Skeletal muscle satellite cell (primary cell): ENCODE measurements around the gene IFIT3. TPM values are rescaled to one million over a fixed set of nuclear protein-coding genes. Genes with fewer than 3 reads are reported as not detected.
"Not testable (repeated sequence)": the region's sequence is repeated elsewhere in the genome, so short reads cannot be mapped to it uniquely, and the experiment has no call there.

Source experiments
- H3K27me3 ChIP-seq: 2 replicates; pipeline ENCODE4 v1.7.0; 2013; ENCODE audit warnings: low read length; ENCODE audit not compliant: control insufficient read depth, insufficient read depth
- H3K36me3 ChIP-seq: 2 replicates; pipeline ENCODE4 v1.7.0; 2013; ENCODE audit warnings: mild to moderate bottlenecking, control low read depth, low read length; ENCODE audit not compliant: insufficient read depth
- H3K4me1 ChIP-seq: 2 replicates; pipeline ENCODE4 v1.7.0; 2013; ENCODE audit warnings: low read length; ENCODE audit not compliant: control insufficient read depth, insufficient read depth
- H3K4me2 ChIP-seq: 2 replicates; pipeline ENCODE4 v1.7.0; 2013; ENCODE audit warnings: mild to moderate bottlenecking, low read length
- H3K4me3 ChIP-seq: 2 replicates; pipeline ENCODE4 v1.7.0; 2013; ENCODE audit warnings: low read length
- H3K9ac ChIP-seq: 2 replicates; pipeline ENCODE4 v1.7.0; 2013; ENCODE audit warnings: mild to moderate bottlenecking, low read depth, low read length, moderate library complexity
- H3K9me3 ChIP-seq: replicated peaks from 2 replicates; pipeline ENCODE4 v1.7.0; 2013; ENCODE audit warnings: mild to moderate bottlenecking, control low read depth, low read length
- total RNA-seq: library from RNA; depleted of rRNA; stranded (reverse); fragments of >200 nt; gene quantifications from 2 replicates; pipeline ENCODE4 v1.2.3, GENCODE V29; 2012; rRNA removed

Gene IFIT3
- total RNA-seq, result 8.7 and 13.7 TPM in 2 replicates

DNA sequence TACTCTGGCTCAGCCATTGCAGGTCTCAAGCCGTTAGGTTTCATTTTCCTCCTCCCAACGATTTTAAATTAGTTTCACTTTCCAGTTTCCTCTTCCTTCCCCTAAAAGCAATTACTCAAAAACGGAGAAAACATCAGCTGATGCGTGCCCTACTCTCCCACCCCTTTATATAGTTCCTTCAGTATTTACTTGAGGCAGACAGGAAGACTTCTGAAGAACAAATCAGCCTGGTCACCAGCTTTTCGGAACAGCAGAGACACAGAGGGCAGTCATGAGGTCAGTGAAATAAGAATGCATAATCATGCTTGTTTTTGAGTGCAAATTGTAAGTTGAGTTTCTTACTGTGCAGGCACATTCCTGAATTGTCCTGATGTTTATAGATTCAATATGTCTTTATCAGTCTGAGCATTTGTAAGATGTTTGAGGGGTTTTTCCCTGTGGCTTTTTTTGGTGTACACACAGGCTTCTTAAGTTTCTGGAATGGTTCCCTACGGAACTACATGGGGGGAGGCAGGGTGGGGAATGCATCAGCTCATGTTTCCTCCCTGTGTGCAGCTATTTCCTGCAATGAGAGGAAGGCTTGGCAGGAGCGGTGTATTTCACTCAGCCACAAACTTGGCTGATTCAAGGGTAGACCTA lies at the start of gene IFIT3:
Gene IFIT3, plus strand, starts transcription at position 195 of the 639 bp plus-strand sequence. Its CDS starts 77 bp downstream, at position 272.
- no peaks in the 10 kb centered on the region for H3K9me3 ChIP-seq
- peak within 1 kb of the TSS; percentile 81 for H3K9ac ChIP-seq
- H3K4me3 ChIP-seq, result peak within 1 kb of the TSS; percentile 66
- no peaks in the 10 kb centered on the region for H3K27me3 ChIP-seq
- H3K4me1 ChIP-seq, result peaks cover 39% of the 10 kb centered on the region
- H3K36me3 ChIP-seq, result no peaks in the 10 kb centered on the region
- peak within 1 kb of the TSS; percentile 76 for H3K4me2 ChIP-seq

DNA sequence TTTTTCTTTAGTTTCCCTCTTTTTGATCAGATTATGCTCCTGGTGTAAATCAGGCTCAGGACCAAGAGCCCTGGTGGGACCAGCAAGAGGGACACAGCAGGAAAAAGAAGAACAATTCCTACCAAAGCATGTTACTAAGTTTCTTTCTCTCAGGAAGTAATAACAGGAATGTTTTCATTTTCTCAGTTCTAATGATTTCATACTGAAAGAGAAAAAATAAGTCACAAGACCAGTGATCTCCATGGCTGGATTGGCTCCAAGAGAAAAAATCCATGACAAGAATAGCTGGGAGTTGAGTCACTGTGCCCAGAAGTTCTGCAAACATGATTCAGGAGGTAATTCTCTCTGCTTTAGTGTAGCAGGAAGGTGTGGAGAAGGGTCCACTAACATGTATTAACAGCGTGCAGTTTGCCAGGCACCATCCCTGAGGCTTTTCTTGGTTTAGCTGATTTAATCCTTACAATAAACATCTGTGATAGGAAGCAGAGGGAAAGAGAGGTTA lies 49.7 kb upstream of the IFIT3 start:
- Histone ChIP-seq H3K4me1 (peaks cover 62% of the 10 kb centered on the region), H3K4me2 (peak overlapping the region; percentile 70), H3K27me3 (no peaks in the 10 kb centered on the region), H3K9me3 (no peaks in the 10 kb centered on the region), H3K36me3 (no peaks in the 10 kb centered on the region), H3K9ac (peak overlapping the region; percentile 80), H3K4me3 (peak overlapping the region; percentile 37)

- no peaks in the 10 kb centered on the region for H3K36me3 ChIP-seq
- no peak overlapping the region for H3K4me2 ChIP-seq
- H3K4me3 ChIP-seq, result no peak overlapping the region
- H3K27me3 ChIP-seq, result no peaks in the 10 kb centered on the region
- no peaks in the 10 kb centered on the region for H3K9me3 ChIP-seq
- H3K4me1 ChIP-seq, result peaks cover 71% of the 10 kb centered on the region
- peak overlapping the region; percentile 31 for H3K9ac ChIP-seq
Measured at GRCh38 chr10:89278900-89279392, 48.9 kb upstream of the IFIT3 start.

DNA sequence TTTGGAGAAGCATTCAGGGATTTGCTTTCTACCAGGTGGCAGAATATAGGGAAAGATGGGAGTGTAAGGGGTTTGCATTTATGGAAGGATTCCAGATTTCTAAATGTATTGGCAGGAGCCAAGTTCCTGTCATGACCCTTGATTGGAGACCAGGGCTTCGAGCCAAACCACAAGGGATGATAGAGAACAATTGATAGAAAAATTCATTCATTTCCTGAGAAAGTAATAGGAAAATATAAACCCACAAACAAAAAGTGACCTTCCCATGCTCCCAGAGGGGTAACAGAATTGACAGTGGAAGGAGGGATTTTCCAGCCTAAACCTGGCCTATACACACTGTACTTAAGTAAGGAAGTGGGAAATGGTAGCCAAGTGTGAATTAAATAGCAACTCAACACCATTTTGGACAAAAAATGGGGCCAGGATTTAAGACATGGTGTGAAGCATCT lies 48.4 kb upstream of the IFIT3 start:
- H3K9me3 ChIP-seq, result no peaks in the 10 kb centered on the region
- H3K36me3 ChIP-seq, result no peaks in the 10 kb centered on the region
- H3K4me3 ChIP-seq, result no peak overlapping the region
- H3K4me1 ChIP-seq, result peaks cover 75% of the 10 kb centered on the region
- H3K9ac ChIP-seq, result peak overlapping the region; percentile 31
- H3K4me2 ChIP-seq, result no peak overlapping the region
- no peaks in the 10 kb centered on the region for H3K27me3 ChIP-seq

GRCh38 chr10:89280508-89280907 lies 47.3 kb upstream of the IFIT3 start:
- H3K36me3 ChIP-seq, result no peaks in the 10 kb centered on the region
- H3K4me3 ChIP-seq, result no peak overlapping the region
- no peaks in the 10 kb centered on the region for H3K9me3 ChIP-seq
- no peak overlapping the region for H3K4me2 ChIP-seq
- no peak overlapping the region for H3K9ac ChIP-seq
- no peaks in the 10 kb centered on the region for H3K27me3 ChIP-seq
- peaks cover 75% of the 10 kb centered on the region for H3K4me1 ChIP-seq

- no peaks in the 10 kb centered on the region for H3K9me3 ChIP-seq
- no peak overlapping the region for H3K9ac ChIP-seq
- H3K4me3 ChIP-seq, result no peak overlapping the region
- H3K27me3 ChIP-seq, result no peaks in the 10 kb centered on the region
- peaks cover 70% of the 10 kb centered on the region for H3K4me1 ChIP-seq
- H3K36me3 ChIP-seq, result no peaks in the 10 kb centered on the region
- no peak overlapping the region for H3K4me2 ChIP-seq
Measured at GRCh38 chr10:89281606-89282395, 46.0 kb upstream of the IFIT3 start.

- peak overlapping the region; percentile 47 for H3K4me3 ChIP-seq
- peaks cover 58% of the 10 kb centered on the region for H3K4me1 ChIP-seq
- peak overlapping the region; percentile 77 for H3K9ac ChIP-seq
- no peaks in the 10 kb centered on the region for H3K36me3 ChIP-seq
- no peaks in the 10 kb centered on the region for H3K27me3 ChIP-seq
- no peaks in the 10 kb centered on the region for H3K9me3 ChIP-seq
- H3K4me2 ChIP-seq, result peak overlapping the region; percentile 71
Measured at GRCh38 chr10:89283025-89283935, 44.5 kb upstream of the IFIT3 start.

DNA sequence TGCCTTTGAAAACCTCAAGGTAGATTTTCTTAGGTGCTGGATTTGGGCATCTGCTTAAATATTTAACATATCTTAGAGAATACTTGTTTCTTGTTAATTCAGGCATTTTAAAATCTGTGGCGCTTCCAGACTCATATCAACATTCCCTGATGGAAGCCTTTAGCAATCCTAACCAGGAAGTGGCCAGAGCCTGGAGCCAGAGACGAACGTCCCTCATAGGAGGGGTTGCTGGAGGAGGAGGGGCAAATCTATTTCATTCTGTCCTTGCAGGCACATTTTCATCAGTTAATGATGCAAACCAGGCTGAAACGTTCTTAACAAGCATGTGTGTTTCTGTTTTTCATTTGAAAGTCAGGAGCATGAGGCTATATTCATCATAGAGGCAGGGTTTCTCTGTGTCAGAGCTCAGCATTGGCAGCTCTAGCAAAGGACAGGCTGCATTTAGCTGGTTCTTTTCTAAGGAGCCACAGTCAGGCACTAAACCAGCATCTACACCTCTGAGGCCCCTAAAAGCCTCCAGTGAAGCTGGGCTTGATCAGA lies 43.8 kb upstream of the IFIT3 start:
- Histone ChIP-seq H3K27me3 (no peaks in the 10 kb centered on the region), H3K4me1 (peaks cover 52% of the 10 kb centered on the region)

DNA sequence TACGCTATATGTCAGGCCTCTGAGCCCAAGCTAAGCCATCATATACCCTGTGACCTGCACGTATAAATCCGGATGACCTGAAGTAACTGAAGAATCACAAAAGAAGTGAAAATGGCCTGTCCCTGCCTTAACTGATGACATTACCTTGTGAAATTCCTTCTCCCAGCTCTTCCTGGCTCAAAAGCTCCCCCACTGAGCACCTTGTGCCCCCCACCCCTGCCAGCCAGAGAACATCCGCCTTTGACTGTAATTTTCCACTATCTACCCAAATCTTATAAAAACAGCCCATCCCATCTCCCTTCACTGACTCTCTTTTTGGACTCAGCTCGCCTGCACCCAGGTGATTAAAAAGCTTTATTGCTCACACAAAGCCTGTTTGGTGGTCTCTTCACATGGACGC lies 43.1 kb upstream of the IFIT3 start:
- not testable (repeated sequence) for H3K36me3 ChIP-seq, H3K9me3 ChIP-seq, H3K4me3 ChIP-seq, H3K4me2 ChIP-seq, H3K27me3 ChIP-seq
- H3K4me1 ChIP-seq, result peaks cover 45% of the 10 kb centered on the region
- peak overlapping the region; percentile 77 for H3K9ac ChIP-seq

More for the DNA sequence above, 43.8 kb upstream of the IFIT3 start:
- Histone ChIP-seq H3K4me2 (peak overlapping the region; percentile 71), H3K9me3 (no peaks in the 10 kb centered on the region), H3K36me3 (no peaks in the 10 kb centered on the region), H3K9ac (peak overlapping the region; percentile 77), H3K4me3 (peak overlapping the region; percentile 47)

DNA sequence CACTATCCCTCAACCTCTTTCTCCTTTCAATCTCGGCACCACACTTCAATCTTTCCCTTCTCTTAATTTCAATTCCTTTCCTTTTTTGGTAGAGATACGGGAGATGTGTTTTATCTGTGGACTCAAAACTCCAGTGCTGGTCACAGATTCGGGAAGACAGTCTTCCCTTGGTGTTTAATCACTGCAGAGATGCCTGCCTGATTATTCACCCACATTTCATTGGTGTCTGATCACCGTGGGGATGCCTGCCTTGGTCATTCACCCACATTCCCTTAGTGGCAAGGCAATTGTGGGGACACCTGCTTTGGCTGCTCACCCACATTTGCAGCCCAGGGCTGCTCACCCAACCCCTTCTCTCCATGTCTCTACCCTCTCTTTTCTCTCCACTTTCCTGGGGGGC lies 42.5 kb upstream of the IFIT3 start:
- Histone ChIP-seq H3K4me2 (peak overlapping the region; percentile 18), H3K9ac (peak overlapping the region; percentile 77), H3K4me1 (peaks cover 43% of the 10 kb centered on the region)
- H3K27me3 ChIP-seq, H3K9me3 ChIP-seq, H3K36me3 ChIP-seq, H3K4me3 ChIP-seq: not testable (repeated sequence)
